SK-N-SH treated with all-trans-retinoic acid at 6 μM for 48 hours (cell line): ENCODE measurements around the gene RYR1.

Experiments used
- ARNTL ChIP-seq: fragments of 450-650 bp; formaldehyde crosslinking; IDR thresholded peaks from 2 replicates; pipeline ENCODE4 v1.5.0; 2020; ENCODE audit warnings: low read depth, mild to moderate bottlenecking, moderate library complexity, borderline replicate concordance
- CSDC2 ChIP-seq: fragments of 250-450 bp; sonication (Bioruptor Pico); IDR thresholded peaks from 2 replicates; pipeline ENCODE4 v1.5.0; 2020; ENCODE audit warnings: mild to moderate bottlenecking, moderate library complexity
- ESRRG ChIP-seq: fragments of 250-450 bp; sonication (Bioruptor Pico); IDR thresholded peaks from 2 replicates; pipeline ENCODE4 v1.6.1; 2021; ENCODE audit warnings: mild to moderate bottlenecking
- ISL1 ChIP-seq: fragments of 250-450 bp; sonication (Bioruptor Pico); IDR thresholded peaks from 2 replicates; pipeline ENCODE4 v2.1.2; 2022; ENCODE audit warnings: mild to moderate bottlenecking, moderate library complexity
- RARB ChIP-seq: fragments of 250-450 bp; sonication (Bioruptor Pico); IDR thresholded peaks from 2 replicates; pipeline ENCODE4 v1.8.0; 2021; ENCODE audit warnings: mild to moderate bottlenecking, moderate library complexity
- SNAI2 ChIP-seq: fragments of 250-450 bp; sonication (Bioruptor Pico); IDR thresholded peaks from 2 replicates; pipeline ENCODE4 v1.5.0; 2020; ENCODE audit warnings: mild to moderate bottlenecking, moderate library complexity
- ZC3H10 ChIP-seq: fragments of 250-450 bp; sonication (Bioruptor Pico); IDR thresholded peaks from 2 replicates; pipeline ENCODE4 v1.5.1; 2021; ENCODE audit warnings: mild to moderate bottlenecking, moderate library complexity
- ZFP3 ChIP-seq: fragments of 250-450 bp; sonication (Bioruptor Pico); IDR thresholded peaks from 2 replicates; pipeline ENCODE4 v1.5.0; 2020; ENCODE audit warnings: mild to moderate bottlenecking, moderate library complexity
- ZFP30 ChIP-seq: fragments of 450-650 bp; formaldehyde crosslinking; IDR thresholded peaks from 2 replicates; pipeline ENCODE4 v1.5.0; 2022; ENCODE audit warnings: mild to moderate bottlenecking, moderate library complexity
- TF ChIP-seq, protein P1 (sequence below): fragments of 250-450 bp; sonication (Bioruptor Pico); IDR thresholded peaks from 2 replicates; pipeline ENCODE4 v1.8.0; 2020; ENCODE audit warnings: mild to moderate bottlenecking, moderate library complexity, borderline replicate concordance
- TF ChIP-seq, protein P2 (sequence below): fragments of 250-450 bp; sonication (Bioruptor Pico); IDR thresholded peaks from 2 replicates; pipeline ENCODE4 v1.5.1; 2020; ENCODE audit warnings: low read depth, mild to moderate bottlenecking, moderate library complexity
- TF ChIP-seq, protein P3 (sequence below): fragments of 250-450 bp; sonication (Bioruptor Pico); IDR thresholded peaks from 2 replicates; pipeline ENCODE4 v1.5.0; 2020; ENCODE audit warnings: mild to moderate bottlenecking, moderate library complexity
- TF ChIP-seq, protein P4 (sequence below): fragments of 250-450 bp; sonication (Bioruptor Pico); IDR thresholded peaks from 2 replicates; pipeline ENCODE4 v1.8.0; 2021; ENCODE audit warnings: low read depth, mild to moderate bottlenecking, moderate library complexity, borderline replicate concordance

DNA sequence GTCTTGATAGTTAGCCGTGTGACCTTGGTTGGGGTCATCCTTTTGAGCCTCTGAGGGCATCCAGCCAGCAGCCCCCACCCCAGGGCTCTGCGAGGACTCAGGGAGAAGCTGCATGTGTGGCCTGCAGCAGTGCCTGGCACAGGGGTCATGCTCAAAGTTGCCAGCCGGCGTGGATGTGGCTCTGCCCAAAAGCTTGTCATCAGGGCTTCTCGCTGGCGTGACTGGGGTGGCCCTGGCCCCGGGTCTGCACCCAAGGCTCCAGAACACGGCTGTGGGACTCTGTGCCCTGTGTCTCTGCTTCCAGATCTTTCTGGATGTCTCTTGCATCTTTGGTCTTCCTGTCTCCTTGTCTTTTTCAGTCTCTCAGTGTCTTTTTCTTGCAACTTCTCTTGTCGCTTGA lies 90.9 kb downstream of the RYR1 start:
- TF ChIP-seq ISL1 (CRISPR knock-in tag) (no peak), ZFP30 (no peak), ZC3H10 (CRISPR knock-in tag) (no peak), ESRRG (CRISPR knock-in tag) (no peak), CSDC2 (CRISPR knock-in tag) (no peak), RARB (CRISPR knock-in tag) (no peak), ARNTL (CRISPR knock-in tag) (no peak), SNAI2 (CRISPR knock-in tag) (no peak), ZFP3 (CRISPR knock-in tag) (no peak)
- TF ChIP-seq, protein P1, sequence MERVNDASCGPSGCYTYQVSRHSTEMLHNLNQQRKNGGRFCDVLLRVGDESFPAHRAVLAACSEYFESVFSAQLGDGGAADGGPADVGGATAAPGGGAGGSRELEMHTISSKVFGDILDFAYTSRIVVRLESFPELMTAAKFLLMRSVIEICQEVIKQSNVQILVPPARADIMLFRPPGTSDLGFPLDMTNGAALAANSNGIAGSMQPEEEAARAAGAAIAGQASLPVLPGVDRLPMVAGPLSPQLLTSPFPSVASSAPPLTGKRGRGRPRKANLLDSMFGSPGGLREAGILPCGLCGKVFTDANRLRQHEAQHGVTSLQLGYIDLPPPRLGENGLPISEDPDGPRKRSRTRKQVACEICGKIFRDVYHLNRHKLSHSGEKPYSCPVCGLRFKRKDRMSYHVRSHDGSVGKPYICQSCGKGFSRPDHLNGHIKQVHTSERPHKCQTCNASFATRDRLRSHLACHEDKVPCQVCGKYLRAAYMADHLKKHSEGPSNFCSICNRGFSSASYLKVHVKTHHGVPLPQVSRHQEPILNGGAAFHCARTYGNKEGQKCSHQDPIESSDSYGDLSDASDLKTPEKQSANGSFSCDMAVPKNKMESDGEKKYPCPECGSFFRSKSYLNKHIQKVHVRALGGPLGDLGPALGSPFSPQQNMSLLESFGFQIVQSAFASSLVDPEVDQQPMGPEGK (CRISPR knock-in tag): no peak
- TF ChIP-seq, protein P2, sequence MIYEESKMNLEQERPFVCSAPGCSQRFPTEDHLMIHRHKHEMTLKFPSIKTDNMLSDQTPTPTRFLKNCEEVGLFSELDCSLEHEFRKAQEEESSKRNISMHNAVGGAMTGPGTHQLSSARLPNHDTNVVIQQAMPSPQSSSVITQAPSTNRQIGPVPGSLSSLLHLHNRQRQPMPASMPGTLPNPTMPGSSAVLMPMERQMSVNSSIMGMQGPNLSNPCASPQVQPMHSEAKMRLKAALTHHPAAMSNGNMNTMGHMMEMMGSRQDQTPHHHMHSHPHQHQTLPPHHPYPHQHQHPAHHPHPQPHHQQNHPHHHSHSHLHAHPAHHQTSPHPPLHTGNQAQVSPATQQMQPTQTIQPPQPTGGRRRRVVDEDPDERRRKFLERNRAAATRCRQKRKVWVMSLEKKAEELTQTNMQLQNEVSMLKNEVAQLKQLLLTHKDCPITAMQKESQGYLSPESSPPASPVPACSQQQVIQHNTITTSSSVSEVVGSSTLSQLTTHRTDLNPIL (CRISPR knock-in tag): no peak
- TF ChIP-seq, protein P3, sequence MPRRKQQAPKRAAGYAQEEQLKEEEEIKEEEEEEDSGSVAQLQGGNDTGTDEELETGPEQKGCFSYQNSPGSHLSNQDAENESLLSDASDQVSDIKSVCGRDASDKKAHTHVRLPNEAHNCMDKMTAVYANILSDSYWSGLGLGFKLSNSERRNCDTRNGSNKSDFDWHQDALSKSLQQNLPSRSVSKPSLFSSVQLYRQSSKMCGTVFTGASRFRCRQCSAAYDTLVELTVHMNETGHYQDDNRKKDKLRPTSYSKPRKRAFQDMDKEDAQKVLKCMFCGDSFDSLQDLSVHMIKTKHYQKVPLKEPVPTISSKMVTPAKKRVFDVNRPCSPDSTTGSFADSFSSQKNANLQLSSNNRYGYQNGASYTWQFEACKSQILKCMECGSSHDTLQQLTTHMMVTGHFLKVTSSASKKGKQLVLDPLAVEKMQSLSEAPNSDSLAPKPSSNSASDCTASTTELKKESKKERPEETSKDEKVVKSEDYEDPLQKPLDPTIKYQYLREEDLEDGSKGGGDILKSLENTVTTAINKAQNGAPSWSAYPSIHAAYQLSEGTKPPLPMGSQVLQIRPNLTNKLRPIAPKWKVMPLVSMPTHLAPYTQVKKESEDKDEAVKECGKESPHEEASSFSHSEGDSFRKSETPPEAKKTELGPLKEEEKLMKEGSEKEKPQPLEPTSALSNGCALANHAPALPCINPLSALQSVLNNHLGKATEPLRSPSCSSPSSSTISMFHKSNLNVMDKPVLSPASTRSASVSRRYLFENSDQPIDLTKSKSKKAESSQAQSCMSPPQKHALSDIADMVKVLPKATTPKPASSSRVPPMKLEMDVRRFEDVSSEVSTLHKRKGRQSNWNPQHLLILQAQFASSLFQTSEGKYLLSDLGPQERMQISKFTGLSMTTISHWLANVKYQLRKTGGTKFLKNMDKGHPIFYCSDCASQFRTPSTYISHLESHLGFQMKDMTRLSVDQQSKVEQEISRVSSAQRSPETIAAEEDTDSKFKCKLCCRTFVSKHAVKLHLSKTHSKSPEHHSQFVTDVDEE (CRISPR knock-in tag): no peak
- TF ChIP-seq, protein P4, sequence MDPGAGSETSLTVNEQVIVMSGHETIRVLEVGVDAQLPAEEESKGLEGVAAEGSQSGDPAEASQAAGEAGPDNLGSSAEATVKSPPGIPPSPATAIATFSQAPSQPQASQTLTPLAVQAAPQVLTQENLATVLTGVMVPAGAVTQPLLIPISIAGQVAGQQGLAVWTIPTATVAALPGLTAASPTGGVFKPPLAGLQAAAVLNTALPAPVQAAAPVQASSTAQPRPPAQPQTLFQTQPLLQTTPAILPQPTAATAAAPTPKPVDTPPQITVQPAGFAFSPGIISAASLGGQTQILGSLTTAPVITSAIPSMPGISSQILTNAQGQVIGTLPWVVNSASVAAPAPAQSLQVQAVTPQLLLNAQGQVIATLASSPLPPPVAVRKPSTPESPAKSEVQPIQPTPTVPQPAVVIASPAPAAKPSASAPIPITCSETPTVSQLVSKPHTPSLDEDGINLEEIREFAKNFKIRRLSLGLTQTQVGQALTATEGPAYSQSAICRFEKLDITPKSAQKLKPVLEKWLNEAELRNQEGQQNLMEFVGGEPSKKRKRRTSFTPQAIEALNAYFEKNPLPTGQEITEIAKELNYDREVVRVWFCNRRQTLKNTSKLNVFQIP (CRISPR knock-in tag): no peak
